HEK293 (cell line): ENCODE measurements around the gene WDR48.

Experiments
- CTCF ChIA-PET: fragments of 350-600 bp; formaldehyde crosslinking; extraction: SDS; loops from one replicate; lab custom pipeline; 2021; ENCODE audit warnings: antibody characterized with exemption; lab: Yijun Ruan, JAX
- POLR2A ChIA-PET: fragments of 300-600 bp; formaldehyde crosslinking; extraction: SDS; loops from one replicate; lab custom pipeline; 2020; ENCODE audit warnings: antibody characterized with exemption, inconsistent platforms; lab: Yijun Ruan, JAX
- H3K27ac ChIP-seq: fragments of 200-500 bp; sonication (Bioruptor generic); 2 replicates; pipeline ENCODE4 v1.5.1; 2014; ENCODE audit warnings: low read depth, low read length, control low read depth, inconsistent platforms; ENCODE audit errors: extremely low read depth
- H3K36me3 ChIP-seq, 2 experiments: fragments of 200-500 bp in 1 of 2; sonication (Bioruptor generic) in 1 of 2; 1 replicate in 1 of 2; 2 replicates in 1 of 2; pipeline ENCODE4 v1.5.1; 2014 to 2017; ENCODE audit warnings: inconsistent platforms in 2 of 2, low read length in 2 of 2; ENCODE audit not compliant: control insufficient read depth in 2 of 2, insufficient read depth in 1 of 2
- H3K4me1 ChIP-seq: fragments of 200-500 bp; sonication (Bioruptor generic); 2 replicates; pipeline ENCODE4 v1.5.1; 2014; ENCODE audit warnings: mild to moderate bottlenecking, low read length, inconsistent platforms; ENCODE audit not compliant: control insufficient read depth, insufficient read depth
- H3K4me3 ChIP-seq: 2 replicates; pipeline ENCODE4 v1.5.1; 2011; ENCODE audit warnings: low read depth, mild to moderate bottlenecking, control low read depth, low read length, moderate library complexity
- H3K9me3 ChIP-seq: fragments of 200-500 bp; sonication (Bioruptor generic); 2 replicates; pipeline ENCODE4 v1.5.1; 2014; ENCODE audit warnings: low read depth, low read length, inconsistent platforms; ENCODE audit not compliant: control insufficient read depth, insufficient read depth
- KLF16 ChIP-seq: fragments of 450-650 bp; formaldehyde crosslinking; IDR thresholded peaks from 2 replicates; pipeline ENCODE4 v1.5.1; 2017; ENCODE audit warnings: missing biosample characterization, missing genetic modification characterization
- KLF9 ChIP-seq: fragments of 450-650 bp; formaldehyde crosslinking; IDR thresholded peaks from 2 replicates; pipeline ENCODE4 v1.5.1; 2016; ENCODE audit warnings: missing biosample characterization, missing genetic modification characterization, low read depth
- ZBTB48 ChIP-seq: fragments of 450-650 bp; formaldehyde crosslinking; IDR thresholded peaks from 2 replicates; pipeline ENCODE4 v1.5.1; 2016; ENCODE audit warnings: missing biosample characterization, missing genetic modification characterization
- ZFHX2 ChIP-seq: fragments of 450-650 bp; formaldehyde crosslinking; conservative IDR thresholded peaks from 2 replicates; pipeline ENCODE4 v1.5.1; 2016; ENCODE audit warnings: missing biosample characterization, missing genetic modification characterization
- ZNF132 ChIP-seq: fragments of 450-650 bp; formaldehyde crosslinking; IDR thresholded peaks from 2 replicates; pipeline ENCODE4 v1.5.1; 2017; ENCODE audit warnings: missing biosample characterization, missing genetic modification characterization, borderline replicate concordance
- ZNF19 ChIP-seq: fragments of 450-650 bp; formaldehyde crosslinking; IDR thresholded peaks from 2 replicates; pipeline ENCODE4; 2016; ENCODE audit warnings: missing biosample characterization, missing genetic modification characterization, low read depth
- ZNF394 ChIP-seq: fragments of 450-650 bp; formaldehyde crosslinking; IDR thresholded peaks from 2 replicates; pipeline ENCODE4 v1.5.1; 2016; ENCODE audit warnings: missing biosample characterization, missing genetic modification characterization, mild to moderate bottlenecking, moderate library complexity, borderline replicate concordance
- ZNF501 ChIP-seq: fragments of 450-650 bp; formaldehyde crosslinking; IDR thresholded peaks from 2 replicates; pipeline ENCODE4 v1.5.1; 2016; ENCODE audit warnings: missing biosample characterization, missing genetic modification characterization
- ZNF596 ChIP-seq: fragments of 450-650 bp; IDR thresholded peaks from 2 replicates; pipeline ENCODE4 v1.5.0; 2018; ENCODE audit warnings: missing biosample characterization, mild to moderate bottlenecking, missing genetic modification characterization, moderate library complexity
- ZNF768 ChIP-seq: fragments of 450-650 bp; formaldehyde crosslinking; IDR thresholded peaks from 2 replicates; pipeline ENCODE4 v1.5.1; 2018; ENCODE audit warnings: missing biosample characterization, mild to moderate bottlenecking, missing genetic modification characterization
- ZNF843 ChIP-seq: fragments of 450-650 bp; formaldehyde crosslinking; IDR thresholded peaks from 2 replicates; pipeline ENCODE4 v1.5.1; 2016; ENCODE audit warnings: missing biosample characterization, missing genetic modification characterization
- ZSCAN16 ChIP-seq: fragments of 450-650 bp; formaldehyde crosslinking; IDR thresholded peaks from 2 replicates; pipeline ENCODE4 v1.5.1; 2016; ENCODE audit warnings: missing biosample characterization, missing genetic modification characterization
- TF ChIP-seq, protein P1 (sequence below): fragments of 450-650 bp; formaldehyde crosslinking; conservative IDR thresholded peaks from 2 replicates; pipeline ENCODE4 v1.5.1; 2016; ENCODE audit warnings: low read depth, missing biosample characterization, missing genetic modification characterization
- TF ChIP-seq, protein P2 (sequence below): fragments of 450-650 bp; formaldehyde crosslinking; IDR thresholded peaks from 2 replicates; pipeline ENCODE4 v1.5.1; 2016; ENCODE audit warnings: missing biosample characterization, missing genetic modification characterization, low read depth
- TF ChIP-seq, protein P3 (sequence below): fragments of 450-650 bp; formaldehyde crosslinking; IDR thresholded peaks from 2 replicates; pipeline ENCODE4 v1.5.1; 2016; ENCODE audit warnings: missing biosample characterization, missing genetic modification characterization
- TF ChIP-seq, protein P4 (sequence below): fragments of 450-650 bp; formaldehyde crosslinking; IDR thresholded peaks from 2 replicates; pipeline ENCODE4 v1.5.1; 2017; ENCODE audit warnings: missing biosample characterization, missing genetic modification characterization
- TF ChIP-seq, protein P5 (sequence below): fragments of 450-650 bp; formaldehyde crosslinking; IDR thresholded peaks from 2 replicates; pipeline ENCODE4 v1.5.1; 2016; ENCODE audit warnings: missing biosample characterization, missing genetic modification characterization

WDR48 gene

DNA sequence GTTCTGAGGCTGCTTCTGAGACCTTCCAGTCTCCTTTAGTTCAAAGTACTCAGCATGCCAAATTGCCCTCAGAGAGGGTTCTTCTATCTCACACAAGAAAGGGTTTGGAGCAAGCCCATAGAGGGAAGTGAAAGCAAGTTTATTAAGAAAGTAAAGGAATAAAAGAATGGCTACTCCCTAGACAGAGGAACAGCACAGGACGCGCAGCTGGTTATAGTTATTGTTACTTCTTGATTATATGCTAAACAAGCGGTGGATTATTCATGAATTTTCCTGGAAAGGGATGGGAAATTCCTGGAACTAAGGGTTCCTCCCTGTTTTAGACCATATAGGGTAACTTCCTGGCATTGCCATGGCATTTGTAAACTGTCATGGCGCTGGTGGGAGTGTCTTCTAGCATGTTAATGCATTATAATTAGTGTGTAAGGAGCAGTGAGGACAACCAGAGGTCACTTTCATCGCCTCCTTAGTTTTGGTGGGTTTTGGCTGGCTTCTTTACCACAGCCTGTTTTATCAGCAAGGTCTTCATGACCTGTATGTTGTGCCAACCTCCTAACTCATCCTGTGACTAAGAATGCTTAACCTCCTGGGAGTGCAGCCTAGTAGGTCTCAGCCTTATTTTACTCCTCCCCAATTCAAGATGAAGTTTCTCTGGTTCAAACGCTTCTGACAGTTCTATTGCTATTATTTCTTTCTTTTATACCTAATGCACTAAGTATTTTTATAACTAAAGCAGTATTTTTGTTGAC is 26.4 kb upstream of the WDR48 start (continued):
- TF ChIP-seq ZSCAN16: no peak
- TF ChIP-seq ZNF501 (tag by site-specific recombination): no peak
- TF ChIP-seq ZNF843: no peak
- no peak for TF ChIP-seq ZNF394 (tag by site-specific recombination)
- no peak for TF ChIP-seq ZNF132

DNA sequence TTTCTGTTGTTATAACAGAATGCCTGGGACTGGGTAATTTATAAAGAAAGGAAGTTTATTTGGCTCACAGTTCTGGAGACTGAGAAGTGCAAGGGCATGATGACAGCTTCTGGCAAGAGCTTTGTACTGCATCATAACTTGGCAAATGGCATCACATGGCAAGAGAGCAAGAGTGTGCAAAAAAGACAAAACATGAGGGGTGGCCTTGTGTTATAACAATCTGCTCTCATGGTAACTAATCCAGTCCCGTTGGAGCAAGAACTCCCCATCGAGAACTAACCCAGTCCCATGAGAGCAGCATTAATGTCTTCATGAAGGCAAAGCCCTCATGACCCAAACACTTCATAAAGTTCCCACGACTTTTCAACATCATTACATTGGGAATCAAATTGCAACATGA is 23.3 kb upstream of the WDR48 start:
- ChIA-PET CTCF (no interaction called here), POLR2A (no interaction called here)
- Histone ChIP-seq H3K4me1 (no peaks in the 10 kb centered on the region), H3K27ac (no peak overlapping the region), H3K9me3 (no peaks in the 10 kb centered on the region)
- TF ChIP-seq ZFHX2: no peak
- no peak for TF ChIP-seq KLF16 (tag by site-specific recombination)
- TF ChIP-seq KLF9 (tag by site-specific recombination): no peak
- TF ChIP-seq, protein P1, sequence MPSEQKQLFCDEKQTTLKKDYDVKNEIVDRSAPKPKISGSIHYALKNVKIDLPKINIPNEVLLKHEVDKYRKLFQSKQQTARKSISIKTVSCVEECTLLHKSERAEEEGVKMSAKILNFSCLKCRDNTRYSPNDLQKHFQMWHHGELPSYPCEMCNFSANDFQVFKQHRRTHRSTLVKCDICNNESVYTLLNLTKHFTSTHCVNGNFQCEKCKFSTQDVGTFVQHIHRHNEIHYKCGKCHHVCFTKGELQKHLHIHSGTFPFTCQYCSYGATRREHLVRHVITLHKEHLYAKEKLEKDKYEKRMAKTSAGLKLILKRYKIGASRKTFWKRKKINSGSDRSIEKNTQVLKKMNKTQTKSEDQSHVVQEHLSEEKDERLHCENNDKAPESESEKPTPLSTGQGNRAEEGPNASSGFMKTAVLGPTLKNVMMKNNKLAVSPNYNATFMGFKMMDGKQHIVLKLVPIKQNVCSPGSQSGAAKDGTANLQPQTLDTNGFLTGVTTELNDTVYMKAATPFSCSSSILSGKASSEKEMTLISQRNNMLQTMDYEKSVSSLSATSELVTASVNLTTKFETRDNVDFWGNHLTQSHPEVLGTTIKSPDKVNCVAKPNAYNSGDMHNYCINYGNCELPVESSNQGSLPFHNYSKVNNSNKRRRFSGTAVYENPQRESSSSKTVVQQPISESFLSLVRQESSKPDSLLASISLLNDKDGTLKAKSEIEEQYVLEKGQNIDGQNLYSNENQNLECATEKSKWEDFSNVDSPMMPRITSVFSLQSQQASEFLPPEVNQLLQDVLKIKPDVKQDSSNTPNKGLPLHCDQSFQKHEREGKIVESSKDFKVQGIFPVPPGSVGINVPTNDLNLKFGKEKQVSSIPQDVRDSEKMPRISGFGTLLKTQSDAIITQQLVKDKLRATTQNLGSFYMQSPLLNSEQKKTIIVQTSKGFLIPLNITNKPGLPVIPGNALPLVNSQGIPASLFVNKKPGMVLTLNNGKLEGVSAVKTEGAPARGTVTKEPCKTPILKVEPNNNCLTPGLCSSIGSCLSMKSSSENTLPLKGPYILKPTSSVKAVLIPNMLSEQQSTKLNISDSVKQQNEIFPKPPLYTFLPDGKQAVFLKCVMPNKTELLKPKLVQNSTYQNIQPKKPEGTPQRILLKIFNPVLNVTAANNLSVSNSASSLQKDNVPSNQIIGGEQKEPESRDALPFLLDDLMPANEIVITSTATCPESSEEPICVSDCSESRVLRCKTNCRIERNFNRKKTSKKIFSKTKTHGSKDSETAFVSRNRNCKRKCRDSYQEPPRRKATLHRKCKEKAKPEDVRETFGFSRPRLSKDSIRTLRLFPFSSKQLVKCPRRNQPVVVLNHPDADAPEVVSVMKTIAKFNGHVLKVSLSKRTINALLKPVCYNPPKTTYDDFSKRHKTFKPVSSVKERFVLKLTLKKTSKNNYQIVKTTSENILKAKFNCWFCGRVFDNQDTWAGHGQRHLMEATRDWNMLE (tag by site-specific recombination): no peak
- TF ChIP-seq, protein P2, sequence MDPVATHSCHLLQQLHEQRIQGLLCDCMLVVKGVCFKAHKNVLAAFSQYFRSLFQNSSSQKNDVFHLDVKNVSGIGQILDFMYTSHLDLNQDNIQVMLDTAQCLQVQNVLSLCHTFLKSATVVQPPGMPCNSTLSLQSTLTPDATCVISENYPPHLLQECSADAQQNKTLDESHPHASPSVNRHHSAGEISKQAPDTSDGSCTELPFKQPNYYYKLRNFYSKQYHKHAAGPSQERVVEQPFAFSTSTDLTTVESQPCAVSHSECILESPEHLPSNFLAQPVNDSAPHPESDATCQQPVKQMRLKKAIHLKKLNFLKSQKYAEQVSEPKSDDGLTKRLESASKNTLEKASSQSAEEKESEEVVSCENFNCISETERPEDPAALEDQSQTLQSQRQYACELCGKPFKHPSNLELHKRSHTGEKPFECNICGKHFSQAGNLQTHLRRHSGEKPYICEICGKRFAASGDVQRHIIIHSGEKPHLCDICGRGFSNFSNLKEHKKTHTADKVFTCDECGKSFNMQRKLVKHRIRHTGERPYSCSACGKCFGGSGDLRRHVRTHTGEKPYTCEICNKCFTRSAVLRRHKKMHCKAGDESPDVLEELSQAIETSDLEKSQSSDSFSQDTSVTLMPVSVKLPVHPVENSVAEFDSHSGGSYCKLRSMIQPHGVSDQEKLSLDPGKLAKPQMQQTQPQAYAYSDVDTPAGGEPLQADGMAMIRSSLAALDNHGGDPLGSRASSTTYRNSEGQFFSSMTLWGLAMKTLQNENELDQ (tag by site-specific recombination): no peak
- TF ChIP-seq ZNF596 (tag by site-specific recombination): no peak
- TF ChIP-seq, all 188 proteins: peak for 0
- Histone ChIP-seq H3K4me3 (no peak overlapping the region), H3K36me3 (no peaks in the 10 kb centered on the region)

DNA sequence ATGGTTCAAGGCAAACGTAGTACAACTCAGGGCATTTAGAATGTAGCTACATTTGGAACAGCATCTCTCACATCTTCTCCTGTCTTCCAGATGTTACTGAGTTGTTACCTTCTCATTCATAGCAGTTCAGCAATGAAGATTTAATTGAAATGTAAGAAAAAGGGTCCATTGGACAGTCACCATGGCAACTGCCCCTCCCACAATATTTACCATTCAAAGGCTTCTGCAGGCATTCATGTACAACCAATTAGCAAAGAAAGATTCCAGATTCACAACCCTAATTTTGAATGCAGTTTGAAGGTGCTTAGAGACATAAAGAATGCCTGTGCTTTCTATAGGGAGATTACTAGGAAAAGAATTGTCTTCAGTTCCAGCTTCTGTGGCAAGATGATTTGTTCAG is 22.3 kb upstream of the WDR48 start:
- Histone ChIP-seq H3K4me1 (no peaks in the 10 kb centered on the region), H3K27ac (no peak overlapping the region), H3K36me3 (no peaks in the 10 kb centered on the region), H3K9me3 (no peaks in the 10 kb centered on the region), H3K4me3 (no peak overlapping the region)
- ChIA-PET CTCF (interaction anchor here (0.7 to 1.7 kb wide), 9 partner anchors 15 to 508 kb away, joined by 3 to 13 read pairs (median 3); no protein-coding TSS in a partner anchor), POLR2A (no interaction called here)
- TF ChIP-seq, protein P3, sequence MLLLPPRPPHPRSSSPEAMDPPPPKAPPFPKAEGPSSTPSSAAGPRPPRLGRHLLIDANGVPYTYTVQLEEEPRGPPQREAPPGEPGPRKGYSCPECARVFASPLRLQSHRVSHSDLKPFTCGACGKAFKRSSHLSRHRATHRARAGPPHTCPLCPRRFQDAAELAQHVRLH (tag by site-specific recombination): no peak
- TF ChIP-seq, protein P4, sequence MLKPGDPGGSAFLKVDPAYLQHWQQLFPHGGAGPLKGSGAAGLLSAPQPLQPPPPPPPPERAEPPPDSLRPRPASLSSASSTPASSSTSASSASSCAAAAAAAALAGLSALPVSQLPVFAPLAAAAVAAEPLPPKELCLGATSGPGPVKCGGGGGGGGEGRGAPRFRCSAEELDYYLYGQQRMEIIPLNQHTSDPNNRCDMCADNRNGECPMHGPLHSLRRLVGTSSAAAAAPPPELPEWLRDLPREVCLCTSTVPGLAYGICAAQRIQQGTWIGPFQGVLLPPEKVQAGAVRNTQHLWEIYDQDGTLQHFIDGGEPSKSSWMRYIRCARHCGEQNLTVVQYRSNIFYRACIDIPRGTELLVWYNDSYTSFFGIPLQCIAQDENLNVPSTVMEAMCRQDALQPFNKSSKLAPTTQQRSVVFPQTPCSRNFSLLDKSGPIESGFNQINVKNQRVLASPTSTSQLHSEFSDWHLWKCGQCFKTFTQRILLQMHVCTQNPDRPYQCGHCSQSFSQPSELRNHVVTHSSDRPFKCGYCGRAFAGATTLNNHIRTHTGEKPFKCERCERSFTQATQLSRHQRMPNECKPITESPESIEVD (tag by site-specific recombination): no peak
- TF ChIP-seq KLF16 (tag by site-specific recombination): no peak
- TF ChIP-seq, protein P5, sequence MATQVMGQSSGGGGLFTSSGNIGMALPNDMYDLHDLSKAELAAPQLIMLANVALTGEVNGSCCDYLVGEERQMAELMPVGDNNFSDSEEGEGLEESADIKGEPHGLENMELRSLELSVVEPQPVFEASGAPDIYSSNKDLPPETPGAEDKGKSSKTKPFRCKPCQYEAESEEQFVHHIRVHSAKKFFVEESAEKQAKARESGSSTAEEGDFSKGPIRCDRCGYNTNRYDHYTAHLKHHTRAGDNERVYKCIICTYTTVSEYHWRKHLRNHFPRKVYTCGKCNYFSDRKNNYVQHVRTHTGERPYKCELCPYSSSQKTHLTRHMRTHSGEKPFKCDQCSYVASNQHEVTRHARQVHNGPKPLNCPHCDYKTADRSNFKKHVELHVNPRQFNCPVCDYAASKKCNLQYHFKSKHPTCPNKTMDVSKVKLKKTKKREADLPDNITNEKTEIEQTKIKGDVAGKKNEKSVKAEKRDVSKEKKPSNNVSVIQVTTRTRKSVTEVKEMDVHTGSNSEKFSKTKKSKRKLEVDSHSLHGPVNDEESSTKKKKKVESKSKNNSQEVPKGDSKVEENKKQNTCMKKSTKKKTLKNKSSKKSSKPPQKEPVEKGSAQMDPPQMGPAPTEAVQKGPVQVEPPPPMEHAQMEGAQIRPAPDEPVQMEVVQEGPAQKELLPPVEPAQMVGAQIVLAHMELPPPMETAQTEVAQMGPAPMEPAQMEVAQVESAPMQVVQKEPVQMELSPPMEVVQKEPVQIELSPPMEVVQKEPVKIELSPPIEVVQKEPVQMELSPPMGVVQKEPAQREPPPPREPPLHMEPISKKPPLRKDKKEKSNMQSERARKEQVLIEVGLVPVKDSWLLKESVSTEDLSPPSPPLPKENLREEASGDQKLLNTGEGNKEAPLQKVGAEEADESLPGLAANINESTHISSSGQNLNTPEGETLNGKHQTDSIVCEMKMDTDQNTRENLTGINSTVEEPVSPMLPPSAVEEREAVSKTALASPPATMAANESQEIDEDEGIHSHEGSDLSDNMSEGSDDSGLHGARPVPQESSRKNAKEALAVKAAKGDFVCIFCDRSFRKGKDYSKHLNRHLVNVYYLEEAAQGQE: no peak
- no peak for TF ChIP-seq ZNF768 (tag by site-specific recombination)
- TF ChIP-seq ZNF19 (tag by site-specific recombination): no peak
- no peak for TF ChIP-seq ZBTB48 (tag by site-specific recombination)
